Endometrial microvascular endothelial cells (primary cell): ENCODE results near the gene DEPDC1. TPM values are rescaled to one million over a fixed set of nuclear protein-coding genes. Genes with fewer than 3 reads are reported as not detected.

ENCODE experiments used
- in situ Hi-C: cut with HindIII; loops from 2 replicates; pipeline ENCODE4 v1.10.0; 2017; ENCODE audit warnings: low sequenced_read_pairs, low pct_unique_long_range_greater_than_20kb; ENCODE audit errors: inconsistent ontology term
- total RNA-seq: library from RNA; depleted of rRNA; stranded (reverse); fragments of >200 nt; gene quantifications from one replicate; pipeline ENCODE4 v1.2.3, GENCODE V29; 2015; ENCODE audit errors: inconsistent ontology term

DEPDC1 gene
- total RNA-seq, 1 donor from 2014 or later, result 29.2 TPM

DNA sequence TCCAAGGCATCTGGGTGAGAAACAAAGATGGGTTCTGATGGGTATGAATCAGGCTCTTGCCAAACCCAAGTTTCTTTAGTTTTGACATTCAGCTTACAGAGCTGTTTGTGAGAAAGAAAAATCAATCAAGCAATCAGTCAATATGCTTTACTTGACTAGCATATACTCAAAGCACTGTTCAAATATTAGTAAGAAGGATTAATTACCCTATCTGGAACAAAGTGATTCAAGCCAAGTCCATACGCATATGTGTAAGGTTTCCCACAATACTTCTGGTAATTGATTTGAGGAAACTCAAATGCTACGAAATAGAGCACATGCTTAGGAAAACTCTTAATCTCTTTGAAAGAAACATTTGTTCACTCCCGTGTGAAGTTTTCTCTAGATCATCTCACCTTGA lies 65.8 kb downstream of the DEPDC1 start:
- in situ Hi-C loops, result no loop called here

DNA sequence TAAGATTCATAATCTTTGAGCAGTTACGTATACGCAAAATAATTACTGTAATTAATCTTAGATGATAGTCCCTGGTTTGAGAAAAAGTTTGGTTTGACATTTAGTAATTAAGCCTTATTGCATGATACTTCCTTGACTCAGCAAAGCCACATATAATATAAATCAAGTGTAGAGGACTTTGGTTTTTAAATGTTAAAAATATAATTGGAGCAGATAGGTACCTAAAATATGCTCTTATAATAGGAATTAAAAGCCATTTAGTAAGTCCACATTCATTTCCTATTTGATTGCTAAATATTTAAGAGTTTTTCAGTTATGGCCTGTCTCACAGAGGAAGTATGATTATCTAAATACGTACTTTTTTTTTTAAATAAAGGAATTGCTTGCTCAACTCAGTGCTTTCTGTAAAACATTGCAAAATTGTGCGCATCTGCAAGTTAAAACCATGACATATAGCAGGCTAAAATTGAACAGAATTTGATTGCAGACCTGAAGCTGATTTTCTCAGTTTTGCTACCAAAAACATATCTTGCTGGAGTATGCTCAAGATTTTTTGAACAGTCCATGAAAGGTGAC lies 67.6 kb downstream of the DEPDC1 start:
- in situ Hi-C loops, result no loop called here

DNA sequence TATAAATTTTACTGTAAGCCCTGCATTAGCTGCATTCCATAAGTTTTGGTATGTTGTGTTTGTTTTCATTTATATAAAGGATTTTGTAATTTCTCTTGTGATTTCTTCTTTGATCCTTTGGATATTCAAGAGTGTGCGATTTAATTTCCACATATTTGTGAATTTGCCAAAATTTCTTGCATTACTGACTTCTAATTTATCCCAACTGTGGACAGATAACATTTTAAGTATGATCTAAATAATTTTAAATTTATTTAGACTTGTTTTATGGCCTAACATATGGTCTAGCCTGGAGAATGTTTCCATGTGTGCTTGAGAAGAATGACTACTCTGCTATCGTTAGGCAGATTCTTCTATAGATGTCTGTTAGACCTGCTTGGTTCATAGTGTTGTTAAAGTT lies 70.3 kb downstream of the DEPDC1 start:
- in situ Hi-C loops, result no loop called here

Other genes starting within 250 kb of the DEPDC1 start
- not detected for gene RPE65, start 47.1 kb downstream of the DEPDC1 start, total RNA-seq